Memory B cell (primary cell): ENCODE results near the gene DIRAS1.
"Not testable (repeated sequence)": the region's sequence is repeated elsewhere in the genome, so short reads cannot be mapped to it uniquely, and the experiment has no call there.

Source experiments
- ATAC-seq: fragments of 150-1000 bp; cut with Tn5 transposase; 2 replicates; pipeline ENCODE4 v1.10.0; 2021; ENCODE audit warnings: low read depth, mild to moderate bottlenecking, moderate library complexity
- DNase-seq, 2 donors: peaks; one replicate each; pipeline ENCODE4 v3.0.0; 2022; ENCODE audit warnings: low spot score in 2 of 2
- H3K27ac Mint-ChIP-seq: one replicate; pipeline ENCODE4 v1.8.0; 2022; ENCODE audit warnings: mild to moderate bottlenecking, moderate library complexity, mixed read lengths
- H3K27me3 Mint-ChIP-seq: one replicate; pipeline ENCODE4 v1.8.0; 2022; ENCODE audit warnings: mixed read lengths
- H3K36me3 Mint-ChIP-seq: one replicate; pipeline ENCODE4 v1.8.0; 2022; ENCODE audit warnings: mild to moderate bottlenecking, mixed read lengths
- H3K4me1 Mint-ChIP-seq: one replicate; pipeline ENCODE4 v1.8.0; 2022; ENCODE audit warnings: mixed read lengths
- H3K4me3 Mint-ChIP-seq: one replicate; pipeline ENCODE4 v1.8.0; 2022; ENCODE audit warnings: mild to moderate bottlenecking, moderate library complexity, mixed read lengths
- H3K9me3 Mint-ChIP-seq: one replicate; pipeline ENCODE4 v1.8.0; 2022; ENCODE audit warnings: mixed read lengths

Gene DIRAS1

GRCh38 chr19:2699413-2700140 is 21.6 kb downstream of the DIRAS1 start:
- DNase-seq (no peak), ATAC-seq (peak; percentile 34)
- Mint-ChIP-seq H3K27me3 (no peaks in the 10 kb centered on the region), H3K36me3 (peaks cover 32% of the 10 kb centered on the region), H3K4me1 (peaks cover 58% of the 10 kb centered on the region), H3K9me3 (no peaks in the 10 kb centered on the region), H3K4me3 (peak overlapping the region; percentile 97), H3K27ac (peak overlapping the region; percentile 98)

- no peak for DNase-seq
- peak; percentile 4 for ATAC-seq
- H3K27me3 Mint-ChIP-seq: no peaks in the 10 kb centered on the region
- H3K4me1 Mint-ChIP-seq: peaks cover 44% of the 10 kb centered on the region
- no peaks in the 10 kb centered on the region for H3K9me3 Mint-ChIP-seq
- H3K4me3 Mint-ChIP-seq: peak overlapping the region; percentile 77
- H3K36me3 Mint-ChIP-seq: peaks cover 21% of the 10 kb centered on the region
- H3K27ac Mint-ChIP-seq: peak overlapping the region; percentile 98
Observed at GRCh38 chr19:2694196-2694595, 27.0 kb downstream of the DIRAS1 start.

GRCh38 chr19:2693492-2694160 is 27.5 kb downstream of the DIRAS1 start:
- Mint-ChIP-seq H3K27ac (peak overlapping the region; percentile 98), H3K4me3 (peak overlapping the region; percentile 77)
- ATAC-seq: no peak

GRCh38 chr19:2691951-2692350 is 29.2 kb downstream of the DIRAS1 start:
- DNase-seq: no peak
- H3K36me3 Mint-ChIP-seq: peaks cover 20% of the 10 kb centered on the region
- no peaks in the 10 kb centered on the region for H3K9me3 Mint-ChIP-seq
- H3K4me1 Mint-ChIP-seq: peaks cover 39% of the 10 kb centered on the region
- no peaks in the 10 kb centered on the region for H3K27me3 Mint-ChIP-seq
- no peak for ATAC-seq
- H3K4me3 Mint-ChIP-seq: no peak overlapping the region
- H3K27ac Mint-ChIP-seq: peak overlapping the region; percentile 98

More at GRCh38 chr19:2693492-2694160, 27.5 kb downstream of the DIRAS1 start:
- Mint-ChIP-seq H3K36me3 (peaks cover 21% of the 10 kb centered on the region), H3K4me1 (peaks cover 42% of the 10 kb centered on the region), H3K9me3 (no peaks in the 10 kb centered on the region), H3K27me3 (no peaks in the 10 kb centered on the region)
- no peak for DNase-seq

- H3K36me3 Mint-ChIP-seq: peaks cover 17% of the 10 kb centered on the region
- DNase-seq: no peak
- H3K4me3 Mint-ChIP-seq: no peak overlapping the region
- no peaks in the 10 kb centered on the region for H3K9me3 Mint-ChIP-seq
- no peak for ATAC-seq
- no peak overlapping the region for H3K27ac Mint-ChIP-seq
- no peaks in the 10 kb centered on the region for H3K27me3 Mint-ChIP-seq
- H3K4me1 Mint-ChIP-seq: peaks cover 30% of the 10 kb centered on the region
Observed at GRCh38 chr19:2690856-2691255, 30.3 kb downstream of the DIRAS1 start.

GRCh38 chr19:2686360-2686759 is 34.8 kb downstream of the DIRAS1 start:
- H3K4me3 Mint-ChIP-seq: no peak overlapping the region
- H3K27ac Mint-ChIP-seq: peak overlapping the region; percentile 100
- H3K36me3 Mint-ChIP-seq: peaks cover 25% of the 10 kb centered on the region
- peaks cover 21% of the 10 kb centered on the region for H3K4me1 Mint-ChIP-seq
- no peaks in the 10 kb centered on the region for H3K9me3 Mint-ChIP-seq
- DNase-seq (no peak), ATAC-seq (no peak)
- no peaks in the 10 kb centered on the region for H3K27me3 Mint-ChIP-seq

GRCh38 chr19:2685204-2685704 is 35.9 kb downstream of the DIRAS1 start:
- DNase-seq (no peak), ATAC-seq (no peak)
- peaks cover 28% of the 10 kb centered on the region for H3K36me3 Mint-ChIP-seq
- no peaks in the 10 kb centered on the region for H3K9me3 Mint-ChIP-seq
- peaks cover 23% of the 10 kb centered on the region for H3K4me1 Mint-ChIP-seq
- peak overlapping the region; percentile 100 for H3K27ac Mint-ChIP-seq
- H3K27me3 Mint-ChIP-seq: no peaks in the 10 kb centered on the region
- H3K4me3 Mint-ChIP-seq: no peak overlapping the region

GRCh38 chr19:2683430-2684003 is 37.7 kb downstream of the DIRAS1 start:
- ATAC-seq (no peak), DNase-seq (no peak)
- H3K27ac Mint-ChIP-seq: peak overlapping the region; percentile 100

GRCh38 chr19:2680808-2681207 is 40.4 kb downstream of the DIRAS1 start:
- H3K27ac Mint-ChIP-seq: peak overlapping the region; percentile 100

More at GRCh38 chr19:2683430-2684003, 37.7 kb downstream of the DIRAS1 start:
- Mint-ChIP-seq H3K4me3 (no peak overlapping the region), H3K36me3 (peaks cover 31% of the 10 kb centered on the region), H3K27me3 (no peaks in the 10 kb centered on the region), H3K4me1 (peaks cover 30% of the 10 kb centered on the region), H3K9me3 (peaks cover 2% of the 10 kb centered on the region)

GRCh38 chr19:2679439-2679838 is 41.7 kb downstream of the DIRAS1 start:
- peaks cover 37% of the 10 kb centered on the region for H3K36me3 Mint-ChIP-seq
- H3K9me3 Mint-ChIP-seq: peaks cover 2% of the 10 kb centered on the region
- ATAC-seq (no peak), DNase-seq (no peak)
- H3K4me3 Mint-ChIP-seq: no peak overlapping the region
- H3K27ac Mint-ChIP-seq: peak overlapping the region; percentile 100
- no peaks in the 10 kb centered on the region for H3K27me3 Mint-ChIP-seq
- peaks cover 40% of the 10 kb centered on the region for H3K4me1 Mint-ChIP-seq

More at GRCh38 chr19:2680808-2681207, 40.4 kb downstream of the DIRAS1 start:
- Mint-ChIP-seq H3K36me3 (peaks cover 35% of the 10 kb centered on the region), H3K9me3 (peaks cover 2% of the 10 kb centered on the region), H3K4me1 (peaks cover 41% of the 10 kb centered on the region), H3K27me3 (no peaks in the 10 kb centered on the region), H3K4me3 (peak overlapping the region; percentile 61)
- DNase-seq: peak; percentile 64 to 80
- ATAC-seq: peak; percentile 57

- H3K4me3 Mint-ChIP-seq, H3K27me3 Mint-ChIP-seq, H3K9me3 Mint-ChIP-seq, DNase-seq, ATAC-seq: not testable (repeated sequence)
- peaks cover 38% of the 10 kb centered on the region for H3K36me3 Mint-ChIP-seq
- H3K4me1 Mint-ChIP-seq: peaks cover 40% of the 10 kb centered on the region
- H3K27ac Mint-ChIP-seq: peak overlapping the region; percentile 100
Observed at GRCh38 chr19:2678948-2679347, 42.2 kb downstream of the DIRAS1 start.

GRCh38 chr19:2678044-2678671 is 43.0 kb downstream of the DIRAS1 start:
- Mint-ChIP-seq H3K36me3 (peaks cover 33% of the 10 kb centered on the region), H3K27me3 (no peaks in the 10 kb centered on the region), H3K9me3 (peaks cover 2% of the 10 kb centered on the region), H3K27ac (peak overlapping the region; percentile 100), H3K4me3 (peak overlapping the region; percentile 40), H3K4me1 (peaks cover 36% of the 10 kb centered on the region)
- DNase-seq: peak; percentile 49 to 63
- peak; percentile 46 for ATAC-seq

- peaks cover 36% of the 10 kb centered on the region for H3K4me1 Mint-ChIP-seq
- no peak for DNase-seq
- H3K36me3 Mint-ChIP-seq: peaks cover 34% of the 10 kb centered on the region
- H3K4me3 Mint-ChIP-seq: no peak overlapping the region
- no peaks in the 10 kb centered on the region for H3K27me3 Mint-ChIP-seq
- ATAC-seq: no peak
- peak overlapping the region; percentile 100 for H3K27ac Mint-ChIP-seq
- peaks cover 2% of the 10 kb centered on the region for H3K9me3 Mint-ChIP-seq
Observed at GRCh38 chr19:2676823-2677222, 44.3 kb downstream of the DIRAS1 start.

- no peak for ATAC-seq
- peaks cover 36% of the 10 kb centered on the region for H3K36me3 Mint-ChIP-seq
- peaks cover 2% of the 10 kb centered on the region for H3K9me3 Mint-ChIP-seq
- H3K4me1 Mint-ChIP-seq: peaks cover 33% of the 10 kb centered on the region
- no peak overlapping the region for H3K4me3 Mint-ChIP-seq
- no peak for DNase-seq
- H3K27me3 Mint-ChIP-seq: no peaks in the 10 kb centered on the region
- peak overlapping the region; percentile 100 for H3K27ac Mint-ChIP-seq
Observed at GRCh38 chr19:2675892-2676291, 45.3 kb downstream of the DIRAS1 start.
